GM12878 (cell line): ENCODE results near the gene RANBP17. TPM values are rescaled to one million over a fixed set of nuclear protein-coding genes. Genes with fewer than 3 reads are reported as not detected.

ENCODE experiments used
- ATAC-seq: fragments of 200-7000 bp; cut with Tn5 transposase; 3 replicates; pipeline ENCODE4 v1.9.1; 2020; ENCODE audit warnings: mild to moderate bottlenecking, moderate library complexity
- BruUV-seq: library from RNA; stranded (reverse); fragments of 400-500 nt; replicated peaks from 2 replicates; lab custom pipeline; 2021; lab: Mats Ljungman, UMichigan
- CTCF ChIA-PET: fragments of 300-600 bp; sonication (Branson Sonifier 250); formaldehyde crosslinking; extraction: SDS; loops from one replicate; lab custom pipeline; 2021; ENCODE audit warnings: inconsistent platforms; lab: Yijun Ruan, JAX
- POLR2A ChIA-PET: fragments of 350-600 bp; formaldehyde crosslinking; extraction: SDS; loops from one replicate; lab custom pipeline; 2021; ENCODE audit warnings: inconsistent platforms; lab: Charles Lee
- RAD21 ChIA-PET: fragments of 300-600 bp; sonication (Branson Sonifier 250); formaldehyde crosslinking; loops from one replicate; lab custom pipeline; 2023; ENCODE audit warnings: antibody characterized with exemption; ENCODE audit not compliant: unreplicated experiment; lab: Charles Lee
- SMC1A ChIA-PET: fragments of 300-600 bp; sonication (Branson Sonifier 250); formaldehyde crosslinking; loops from one replicate; lab custom pipeline; 2023; ENCODE audit not compliant: unreplicated experiment, uncharacterized antibody; lab: Charles Lee
- DNase-seq: peaks from one replicate; pipeline ENCODE4 v3.0.0-alpha.2; 2011; ENCODE audit warnings: low read depth, low spot score
- FAIRE-seq: peaks from 3 replicates; lab custom pipeline; 2011; peaks lifted over from hg19 to GRCh38; lab: Jason Lieb, UNC
- H2AFZ ChIP-seq: 2 replicates; pipeline ENCODE4 v1.6.0; 2011; ENCODE audit warnings: low read depth, low read length, control low read depth; ENCODE audit not compliant: control insufficient read depth
- H3K27ac ChIP-seq: 2 replicates; pipeline ENCODE4 v1.5.1; 2011; ENCODE audit warnings: control low read depth; ENCODE audit not compliant: control insufficient read depth, insufficient read depth
- H3K27me3 ChIP-seq, 2 experiments: replicated peaks in 1 of 2; 2 replicates each; pipeline versions ENCODE4 v1.6.0 to v1.6.1; 2011; ENCODE audit warnings: low read length in 1 of 2; ENCODE audit not compliant: control insufficient read depth in 2 of 2, insufficient read depth in 2 of 2
- H3K36me3 ChIP-seq, 2 experiments: 2 replicates each; pipeline ENCODE4 v1.5.1; 2011; ENCODE audit warnings: low read length in 1 of 2; ENCODE audit not compliant: control insufficient read depth in 2 of 2, insufficient read depth in 2 of 2
- H3K4me1 ChIP-seq: 2 replicates; pipeline ENCODE4 v1.6.1; 2011; ENCODE audit warnings: mild to moderate bottlenecking, low read length, moderate library complexity, mixed read lengths; ENCODE audit not compliant: control insufficient read depth, insufficient read depth
- H3K4me2 ChIP-seq: 2 replicates; pipeline ENCODE4 v1.6.0; 2011; ENCODE audit warnings: control low read depth; ENCODE audit not compliant: control insufficient read depth, insufficient read depth
- H3K4me3 ChIP-seq: fragments of 200-600 bp; sonication (generic); 2 replicates; pipeline ENCODE4 v1.5.1; 2016
- H3K79me2 ChIP-seq: 2 replicates; pipeline ENCODE4 v1.6.0; 2011; ENCODE audit warnings: low read length; ENCODE audit not compliant: control insufficient read depth, insufficient read depth
- H3K9ac ChIP-seq: 2 replicates; pipeline ENCODE4 v1.8.0; 2011; ENCODE audit warnings: low read length, control low read depth, mixed read lengths; ENCODE audit not compliant: control insufficient read depth, insufficient read depth
- H3K9me3 ChIP-seq: replicated peaks from 3 replicates; pipeline ENCODE4 v1.5.1; 2011; ENCODE audit warnings: mild to moderate bottlenecking, low read length; ENCODE audit not compliant: control insufficient read depth, insufficient read depth
- H4K20me1 ChIP-seq: 2 replicates; pipeline ENCODE4 v1.6.0; 2011; ENCODE audit not compliant: control insufficient read depth, insufficient read depth
- ATF7 ChIP-seq: fragments of 450-650 bp; IDR thresholded peaks from 2 replicates; pipeline ENCODE4 v1.6.1; 2016; ENCODE audit warnings: low read depth, mild to moderate bottlenecking
- CBX3 ChIP-seq: fragments of 200-600 bp; sonication (generic); IDR thresholded peaks from 2 replicates; pipeline ENCODE4 v1.6.1; 2016; ENCODE audit warnings: low read depth, borderline replicate concordance
- KLF5 ChIP-seq: fragments of 450-650 bp; IDR thresholded peaks from 2 replicates; pipeline ENCODE4 v1.6.1; 2014; ENCODE audit warnings: mild to moderate bottlenecking; ENCODE audit not compliant: partially characterized antibody
- MTA3 ChIP-seq: IDR thresholded peaks from 2 replicates; pipeline ENCODE4 v1.6.1; 2012; ENCODE audit warnings: low read length, inconsistent platforms, borderline replicate concordance
- NR2F1 ChIP-seq: fragments of 450-650 bp; conservative IDR thresholded peaks from 2 replicates; pipeline ENCODE4 v1.6.1; 2017; ENCODE audit warnings: mild to moderate bottlenecking
- PAX5 ChIP-seq: IDR thresholded peaks from 2 replicates; pipeline ENCODE4 v1.6.1; 2011; ENCODE audit warnings: low read depth, low read length, borderline replicate concordance
- POLR2AphosphoS2 ChIP-seq: IDR thresholded peaks from 2 replicates; pipeline ENCODE4 v1.6.1; 2011; ENCODE audit warnings: low read depth, mild to moderate bottlenecking, low read length, improper control_type of control experiment, moderate library complexity
- RB1 ChIP-seq: fragments of 450-650 bp; formaldehyde crosslinking; IDR thresholded peaks from 2 replicates; pipeline ENCODE4 v1.6.1; 2017; ENCODE audit warnings: mild to moderate bottlenecking, borderline replicate concordance
- SIX5 ChIP-seq: IDR thresholded peaks from 2 replicates; pipeline ENCODE4 v1.6.1; 2011; ENCODE audit warnings: mild to moderate bottlenecking, low read depth, low read length, moderate library complexity; ENCODE audit not compliant: severe bottlenecking
- WRNIP1 ChIP-seq: IDR thresholded peaks from 2 replicates; pipeline ENCODE4 v1.6.1; 2011; ENCODE audit warnings: low read depth, low read length, improper control_type of control experiment, borderline replicate concordance
- ZNF217 ChIP-seq: fragments of 450-650 bp; IDR thresholded peaks from 2 replicates; pipeline ENCODE4 v1.6.1; 2017; ENCODE audit warnings: antibody characterized with exemption, mild to moderate bottlenecking
- ZNF24 ChIP-seq: fragments of 450-650 bp; IDR thresholded peaks from 2 replicates; pipeline ENCODE4 v1.6.1; 2017; ENCODE audit warnings: antibody characterized with exemption, mild to moderate bottlenecking
- WGBS: methylation state at CpG from one replicate; pipeline ENCODE4 v1.1.6; 2016; ENCODE audit warnings: low lambda C conversion rate; ENCODE audit not compliant: insufficient replicate concordance, insufficient coverage; ENCODE audit errors: missing lambda C conversion rate; 5-methylcytosine and 5-hydroxymethylcytosine counted together
- in situ Hi-C: fragments of 300-500 bp; cut with MboI; formaldehyde crosslinking; loops from 9 replicates; pipeline ENCODE4 v1.14.3; 2018; ENCODE audit warnings: mixed read lengths
- intact Hi-C: fragments of 100-400 bp; cut with micrococcal nuclease; formaldehyde crosslinking; loops from one replicate; pipeline ENCODE4 v1.14.2; 2022; ENCODE audit not compliant: unreplicated experiment
- polyA plus RNA-seq, 11 experiments: library from polyadenylated mRNA; depleted of rRNA in 4 of 11; unstranded in 6 of 11; stranded (reverse) in 5 of 11; fragments of >200 nt; fragmentation: Nextera tagmentation in 4 of 11; fragmentation: Illumina TruSeq in 1 of 11; extraction: Ambion mirVana in 4 of 11; extraction: Trizol in 1 of 11; gene quantifications; 1 replicate in 1 of 11; 2 replicates in 10 of 11; pipeline versions ENCODE4 v1.2.1 to v1.2.3, GENCODE V29; 2011 to 2016; ENCODE audit warnings: inconsistent platforms in 2 of 11, missing spikeins in 2 of 11, low read depth in 1 of 11
- total RNA-seq, 4 experiments: library from RNA; depleted of rRNA in 3 of 4; stranded (reverse); fragments of >200 nt in 3 of 4; fragmentation: Illumina TruSeq in 1 of 4; extraction: Trizol in 1 of 4; gene quantifications; 2 replicates each; pipeline versions ENCODE4 v1.2.1 to v1.2.3, GENCODE V29; 2013 to 2021
- TF ChIP-seq, protein P1 (sequence below): fragments of 450-650 bp; IDR thresholded peaks from 2 replicates; pipeline ENCODE4 v1.6.1; 2014; ENCODE audit warnings: mild to moderate bottlenecking
- TF ChIP-seq, protein P2 (sequence below): fragments of 450-650 bp; IDR thresholded peaks from 2 replicates; pipeline ENCODE4 v1.6.1; 2016; ENCODE audit warnings: mild to moderate bottlenecking
- TF ChIP-seq, protein P3 (sequence below), 3 experiments: IDR thresholded peaks in 2 of 3; conservative IDR thresholded peaks in 1 of 3; 2 replicates each; pipeline ENCODE4 v1.5.1; 2011; ENCODE audit warnings: low read depth in 3 of 3, low read length in 3 of 3, mild to moderate bottlenecking in 3 of 3, control low read depth in 2 of 3, moderate library complexity in 2 of 3, inconsistent platforms in 1 of 3, mixed read lengths in 1 of 3; ENCODE audit not compliant: control insufficient read depth in 2 of 3, insufficient read depth in 1 of 3; ENCODE audit errors: extremely low read depth in 1 of 3
- TF ChIP-seq, protein P4 (sequence below): IDR thresholded peaks from 2 replicates; pipeline ENCODE4 v1.6.1; 2011; ENCODE audit warnings: borderline replicate concordance, low read depth, mild to moderate bottlenecking, moderate library complexity, mixed read lengths, low read length; ENCODE audit not compliant: insufficient read depth; ENCODE audit errors: extremely low read length
- TF ChIP-seq, protein P5 (sequence below): IDR thresholded peaks from 2 replicates; pipeline ENCODE4 v1.6.1; 2012; ENCODE audit warnings: mild to moderate bottlenecking, low read depth, low read length

Gene RANBP17
- total and polyA plus RNA-seq, 10 of the 15 experiments (the other 5 are each of a cell fraction or from before 2014, with no cell fraction given): 0.10 TPM; not detected in 9

DNA sequence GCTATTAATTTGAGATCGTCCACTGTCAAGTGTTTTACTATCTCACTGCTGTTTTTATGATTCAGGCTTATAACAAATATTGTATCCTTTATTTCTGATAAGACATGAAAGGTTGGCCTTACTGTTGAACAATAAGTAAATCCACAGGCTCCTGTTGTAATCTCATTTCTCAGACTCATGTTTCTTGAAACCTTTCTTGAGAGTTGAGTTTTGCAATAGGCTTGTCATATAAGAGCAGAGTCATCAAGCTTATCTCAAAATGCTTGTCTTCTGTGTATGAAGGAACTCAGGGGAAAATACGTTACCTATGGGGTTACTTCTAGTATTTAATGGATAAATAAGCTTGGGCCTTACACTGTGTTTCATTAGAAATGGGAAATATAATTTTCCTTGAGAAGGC is 438.0 kb downstream of the RANBP17 start:
- H3K79me2 ChIP-seq: no peaks in the 10 kb centered on the region
- ChIA-PET CTCF (no interaction called here), SMC1A (no interaction called here), RAD21 (no interaction called here), POLR2A (no interaction called here)
- no peaks in the 10 kb centered on the region for H3K36me3 ChIP-seq
- peaks cover 7 to 9% of the 10 kb centered on the region in 2 experiments; a peak in 3 of 4 replicates for H3K27me3 ChIP-seq
- ATAC-seq: no peak
- no peak for FAIRE-seq
- H4K20me1 ChIP-seq: no peaks in the 10 kb centered on the region; the same call in 1 of the 2 replicates
- WGBS: 14% methylated on average over 2 of the region's 2 CpGs
- no peaks in the 10 kb centered on the region for H3K4me1 ChIP-seq
- no peak overlapping the region for H2AFZ ChIP-seq
- no peaks in the 10 kb centered on the region for H3K9me3 ChIP-seq
- no peak for DNase-seq
- in situ Hi-C loops: no loop called here
- no peak overlapping the region for H3K4me2 ChIP-seq
- no peak overlapping the region for H3K9ac ChIP-seq
- no peak overlapping the region for H3K27ac ChIP-seq
- no peak overlapping the region for H3K4me3 ChIP-seq
- no TSS peak for BruUV-seq
- intact Hi-C loops: no loop called here
- no peak for TF ChIP-seq KLF5
- TF ChIP-seq, protein P1, sequence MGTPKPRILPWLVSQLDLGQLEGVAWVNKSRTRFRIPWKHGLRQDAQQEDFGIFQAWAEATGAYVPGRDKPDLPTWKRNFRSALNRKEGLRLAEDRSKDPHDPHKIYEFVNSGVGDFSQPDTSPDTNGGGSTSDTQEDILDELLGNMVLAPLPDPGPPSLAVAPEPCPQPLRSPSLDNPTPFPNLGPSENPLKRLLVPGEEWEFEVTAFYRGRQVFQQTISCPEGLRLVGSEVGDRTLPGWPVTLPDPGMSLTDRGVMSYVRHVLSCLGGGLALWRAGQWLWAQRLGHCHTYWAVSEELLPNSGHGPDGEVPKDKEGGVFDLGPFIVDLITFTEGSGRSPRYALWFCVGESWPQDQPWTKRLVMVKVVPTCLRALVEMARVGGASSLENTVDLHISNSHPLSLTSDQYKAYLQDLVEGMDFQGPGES: no peak
- no peak for TF ChIP-seq NR2F1
- no peak for TF ChIP-seq MTA3
- no peak for TF ChIP-seq POLR2AphosphoS2
- no peak for TF ChIP-seq WRNIP1
- no peak for TF ChIP-seq ZNF217
- TF ChIP-seq CBX3: no peak
- TF ChIP-seq, protein P2, sequence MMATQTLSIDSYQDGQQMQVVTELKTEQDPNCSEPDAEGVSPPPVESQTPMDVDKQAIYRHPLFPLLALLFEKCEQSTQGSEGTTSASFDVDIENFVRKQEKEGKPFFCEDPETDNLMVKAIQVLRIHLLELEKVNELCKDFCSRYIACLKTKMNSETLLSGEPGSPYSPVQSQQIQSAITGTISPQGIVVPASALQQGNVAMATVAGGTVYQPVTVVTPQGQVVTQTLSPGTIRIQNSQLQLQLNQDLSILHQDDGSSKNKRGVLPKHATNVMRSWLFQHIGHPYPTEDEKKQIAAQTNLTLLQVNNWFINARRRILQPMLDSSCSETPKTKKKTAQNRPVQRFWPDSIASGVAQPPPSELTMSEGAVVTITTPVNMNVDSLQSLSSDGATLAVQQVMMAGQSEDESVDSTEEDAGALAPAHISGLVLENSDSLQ: no peak
- TF ChIP-seq, protein P3, sequence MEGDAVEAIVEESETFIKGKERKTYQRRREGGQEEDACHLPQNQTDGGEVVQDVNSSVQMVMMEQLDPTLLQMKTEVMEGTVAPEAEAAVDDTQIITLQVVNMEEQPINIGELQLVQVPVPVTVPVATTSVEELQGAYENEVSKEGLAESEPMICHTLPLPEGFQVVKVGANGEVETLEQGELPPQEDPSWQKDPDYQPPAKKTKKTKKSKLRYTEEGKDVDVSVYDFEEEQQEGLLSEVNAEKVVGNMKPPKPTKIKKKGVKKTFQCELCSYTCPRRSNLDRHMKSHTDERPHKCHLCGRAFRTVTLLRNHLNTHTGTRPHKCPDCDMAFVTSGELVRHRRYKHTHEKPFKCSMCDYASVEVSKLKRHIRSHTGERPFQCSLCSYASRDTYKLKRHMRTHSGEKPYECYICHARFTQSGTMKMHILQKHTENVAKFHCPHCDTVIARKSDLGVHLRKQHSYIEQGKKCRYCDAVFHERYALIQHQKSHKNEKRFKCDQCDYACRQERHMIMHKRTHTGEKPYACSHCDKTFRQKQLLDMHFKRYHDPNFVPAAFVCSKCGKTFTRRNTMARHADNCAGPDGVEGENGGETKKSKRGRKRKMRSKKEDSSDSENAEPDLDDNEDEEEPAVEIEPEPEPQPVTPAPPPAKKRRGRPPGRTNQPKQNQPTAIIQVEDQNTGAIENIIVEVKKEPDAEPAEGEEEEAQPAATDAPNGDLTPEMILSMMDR (IDR thresholded peaks at IDR 0.05 in 2 of 3, conservative IDR thresholded peaks at IDR 0.05 in 1 of 3; ENCODE audit: control insufficient read depth in 2 of 3, extremely low read depth in 1 of 3, insufficient read depth in 1 of 3, low read depth in 3 of 3, low read length in 3 of 3): no peak
- TF ChIP-seq RB1: no peak
- TF ChIP-seq, protein P4, sequence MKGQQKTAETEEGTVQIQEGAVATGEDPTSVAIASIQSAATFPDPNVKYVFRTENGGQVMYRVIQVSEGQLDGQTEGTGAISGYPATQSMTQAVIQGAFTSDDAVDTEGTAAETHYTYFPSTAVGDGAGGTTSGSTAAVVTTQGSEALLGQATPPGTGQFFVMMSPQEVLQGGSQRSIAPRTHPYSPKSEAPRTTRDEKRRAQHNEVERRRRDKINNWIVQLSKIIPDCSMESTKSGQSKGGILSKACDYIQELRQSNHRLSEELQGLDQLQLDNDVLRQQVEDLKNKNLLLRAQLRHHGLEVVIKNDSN: no peak
- no peak for TF ChIP-seq ATF7
- TF ChIP-seq SIX5: no peak
- TF ChIP-seq PAX5: no peak
- TF ChIP-seq, protein P5, sequence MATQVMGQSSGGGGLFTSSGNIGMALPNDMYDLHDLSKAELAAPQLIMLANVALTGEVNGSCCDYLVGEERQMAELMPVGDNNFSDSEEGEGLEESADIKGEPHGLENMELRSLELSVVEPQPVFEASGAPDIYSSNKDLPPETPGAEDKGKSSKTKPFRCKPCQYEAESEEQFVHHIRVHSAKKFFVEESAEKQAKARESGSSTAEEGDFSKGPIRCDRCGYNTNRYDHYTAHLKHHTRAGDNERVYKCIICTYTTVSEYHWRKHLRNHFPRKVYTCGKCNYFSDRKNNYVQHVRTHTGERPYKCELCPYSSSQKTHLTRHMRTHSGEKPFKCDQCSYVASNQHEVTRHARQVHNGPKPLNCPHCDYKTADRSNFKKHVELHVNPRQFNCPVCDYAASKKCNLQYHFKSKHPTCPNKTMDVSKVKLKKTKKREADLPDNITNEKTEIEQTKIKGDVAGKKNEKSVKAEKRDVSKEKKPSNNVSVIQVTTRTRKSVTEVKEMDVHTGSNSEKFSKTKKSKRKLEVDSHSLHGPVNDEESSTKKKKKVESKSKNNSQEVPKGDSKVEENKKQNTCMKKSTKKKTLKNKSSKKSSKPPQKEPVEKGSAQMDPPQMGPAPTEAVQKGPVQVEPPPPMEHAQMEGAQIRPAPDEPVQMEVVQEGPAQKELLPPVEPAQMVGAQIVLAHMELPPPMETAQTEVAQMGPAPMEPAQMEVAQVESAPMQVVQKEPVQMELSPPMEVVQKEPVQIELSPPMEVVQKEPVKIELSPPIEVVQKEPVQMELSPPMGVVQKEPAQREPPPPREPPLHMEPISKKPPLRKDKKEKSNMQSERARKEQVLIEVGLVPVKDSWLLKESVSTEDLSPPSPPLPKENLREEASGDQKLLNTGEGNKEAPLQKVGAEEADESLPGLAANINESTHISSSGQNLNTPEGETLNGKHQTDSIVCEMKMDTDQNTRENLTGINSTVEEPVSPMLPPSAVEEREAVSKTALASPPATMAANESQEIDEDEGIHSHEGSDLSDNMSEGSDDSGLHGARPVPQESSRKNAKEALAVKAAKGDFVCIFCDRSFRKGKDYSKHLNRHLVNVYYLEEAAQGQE: no peak
- no peak for TF ChIP-seq ZNF24
